ENCODE results near the gene RAB10.
"Not testable (repeated sequence)": the region's sequence is repeated elsewhere in the genome, so short reads cannot be mapped to it uniquely, and the experiment has no call there.

- TF ChIP-seq MAZ (IDR thresholded peaks at IDR 0.05; ENCODE audit: borderline replicate concordance, low read depth, low read length); POLR2A (IDR thresholded peaks at IDR 0.05; ENCODE audit: low read depth, low read length); RFX5 (IDR thresholded peaks at IDR 0.05; ENCODE audit: low read depth, low read length); CTCF (conservative IDR thresholded peaks at IDR 0.05; ENCODE audit: low read depth, low read length); SMC3 (IDR thresholded peaks at IDR 0.05; ENCODE audit: low read depth, low read length); RCOR1 (IDR thresholded peaks at IDR 0.05; ENCODE audit: insufficient replicate concordance, low read length); FOS (IDR thresholded peaks at IDR 0.05; ENCODE audit: low read depth, low read length); MXI1 (IDR thresholded peaks at IDR 0.05; ENCODE audit: borderline replicate concordance, low read depth, low read length); BHLHE40 (IDR thresholded peaks at IDR 0.05; ENCODE audit: low read depth, low read length): not testable (repeated sequence)
- TF ChIP-seq, protein P1, sequence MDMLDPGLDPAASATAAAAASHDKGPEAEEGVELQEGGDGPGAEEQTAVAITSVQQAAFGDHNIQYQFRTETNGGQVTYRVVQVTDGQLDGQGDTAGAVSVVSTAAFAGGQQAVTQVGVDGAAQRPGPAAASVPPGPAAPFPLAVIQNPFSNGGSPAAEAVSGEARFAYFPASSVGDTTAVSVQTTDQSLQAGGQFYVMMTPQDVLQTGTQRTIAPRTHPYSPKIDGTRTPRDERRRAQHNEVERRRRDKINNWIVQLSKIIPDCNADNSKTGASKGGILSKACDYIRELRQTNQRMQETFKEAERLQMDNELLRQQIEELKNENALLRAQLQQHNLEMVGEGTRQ (IDR thresholded peaks at IDR 0.05; ENCODE audit: low read depth, low read length): not testable (repeated sequence)
- TF ChIP-seq, protein P2, sequence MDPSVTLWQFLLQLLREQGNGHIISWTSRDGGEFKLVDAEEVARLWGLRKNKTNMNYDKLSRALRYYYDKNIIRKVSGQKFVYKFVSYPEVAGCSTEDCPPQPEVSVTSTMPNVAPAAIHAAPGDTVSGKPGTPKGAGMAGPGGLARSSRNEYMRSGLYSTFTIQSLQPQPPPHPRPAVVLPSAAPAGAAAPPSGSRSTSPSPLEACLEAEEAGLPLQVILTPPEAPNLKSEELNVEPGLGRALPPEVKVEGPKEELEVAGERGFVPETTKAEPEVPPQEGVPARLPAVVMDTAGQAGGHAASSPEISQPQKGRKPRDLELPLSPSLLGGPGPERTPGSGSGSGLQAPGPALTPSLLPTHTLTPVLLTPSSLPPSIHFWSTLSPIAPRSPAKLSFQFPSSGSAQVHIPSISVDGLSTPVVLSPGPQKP (IDR thresholded peaks at IDR 0.05; ENCODE audit: borderline replicate concordance, low read depth, low read length): not testable (repeated sequence)
These were observed 55.0 kb downstream of the RAB10 start for GRCh38 chr2:26088931-26089330.
